GM20000 (cell line): ENCODE results near the gene KIAA0513.

ENCODE experiments used
- DNase-seq: peaks from one replicate; pipeline ENCODE4 v3.0.0; 2012; ENCODE audit warnings: low spot score
- CTCF ChIP-seq: IDR thresholded peaks from 2 replicates; pipeline ENCODE4 v1.5.1; 2012; ENCODE audit warnings: mild to moderate bottlenecking, control low read depth; ENCODE audit errors: extremely low read depth, missing control alignments

The KIAA0513 gene

GRCh38 chr16:85128079-85128837 is 100.7 kb downstream of the KIAA0513 start:
- TF ChIP-seq CTCF = no peak
- no peak for DNase-seq

- TF ChIP-seq CTCF = no peak
- no peak for DNase-seq
Measured at GRCh38 chr16:85129876-85130704, 102.5 kb downstream of the KIAA0513 start.

DNA sequence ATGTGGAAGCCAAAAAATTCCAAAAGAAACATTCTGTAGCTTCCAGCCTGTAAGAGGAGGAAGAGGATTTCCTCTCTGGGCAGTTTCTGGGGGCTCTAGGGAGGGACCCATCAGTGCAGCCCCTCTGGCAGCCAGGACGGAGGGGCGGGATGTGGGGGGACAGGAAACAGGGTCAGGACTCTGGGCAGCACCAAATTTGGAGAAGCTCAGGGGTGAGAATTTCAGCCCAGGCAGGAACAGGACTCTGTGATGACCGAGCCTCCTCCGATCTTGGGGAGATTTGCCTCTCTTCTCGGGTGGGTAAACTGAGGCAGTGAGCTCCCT is 103.1 kb downstream of the KIAA0513 start:
- DNase-seq = no peak

DNA sequence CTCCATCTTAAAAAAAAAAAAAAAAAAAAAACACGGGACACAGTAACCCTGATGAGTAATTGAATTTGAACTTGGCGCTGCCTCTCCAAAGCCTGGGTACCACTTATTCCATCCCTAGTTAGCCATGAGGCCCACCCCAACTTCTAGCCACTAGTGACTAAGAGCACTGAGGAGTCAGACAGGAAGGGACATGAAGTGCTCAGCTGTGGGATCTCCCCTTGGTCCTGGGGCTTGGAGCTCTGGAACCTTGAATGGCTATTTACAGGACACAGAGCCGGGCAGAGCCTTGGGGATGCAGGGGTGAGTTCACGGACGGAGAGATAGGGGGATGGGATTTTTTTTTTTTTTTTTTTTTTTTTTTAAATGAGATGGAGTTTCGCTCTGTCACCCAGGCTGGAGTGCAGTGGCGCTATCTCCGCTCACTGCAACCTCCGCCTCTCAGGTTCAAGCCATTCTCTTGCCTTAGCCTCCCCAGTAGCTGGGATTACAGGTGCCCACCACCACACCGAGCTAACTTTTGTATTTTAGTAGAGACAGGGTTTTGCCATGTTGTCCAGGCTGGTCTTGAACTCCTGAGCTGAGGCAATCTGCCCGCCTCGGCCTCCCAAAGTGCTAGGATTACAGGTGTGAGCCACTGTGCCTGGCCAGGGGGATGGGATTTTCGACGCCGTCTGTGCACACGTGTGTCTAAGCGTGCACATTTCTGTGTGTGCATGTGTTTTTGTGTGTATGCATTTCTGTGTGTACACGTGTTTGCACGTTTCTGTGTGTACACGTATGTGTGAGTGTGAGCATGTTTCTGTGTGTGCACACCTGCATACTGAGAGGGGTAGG is 105.1 kb downstream of the KIAA0513 start:
- no peak for TF ChIP-seq CTCF
- no peak for DNase-seq

More for the DNA sequence above, 103.1 kb downstream of the KIAA0513 start:
- no peak for TF ChIP-seq CTCF

- no peak for TF ChIP-seq CTCF
- no peak for DNase-seq
Measured at GRCh38 chr16:85133290-85133599, 105.7 kb downstream of the KIAA0513 start.

- DNase-seq = no peak
- TF ChIP-seq CTCF = no peak
Measured at GRCh38 chr16:85134076-85134788, 106.6 kb downstream of the KIAA0513 start.
